GM12891 (cell line): ENCODE results near the gene ERLIN1.
"Not testable (repeated sequence)": the region's sequence is repeated elsewhere in the genome, so short reads cannot be mapped to it uniquely, and the experiment has no call there.

Experiments
- DNase-seq: peaks from one replicate; pipeline ENCODE4 v3.0.0; 2011; ENCODE audit warnings: low spot score; ENCODE audit not compliant: insufficient read length
- FAIRE-seq: peaks from 2 replicates; lab custom pipeline; 2011; peaks lifted over from hg19 to GRCh38; lab: Jason Lieb, UNC
- PAX5 ChIP-seq: IDR thresholded peaks from 2 replicates; pipeline ENCODE4 v1.6.1; 2011; ENCODE audit warnings: low read length, moderate library complexity, mild to moderate bottlenecking; ENCODE audit not compliant: insufficient read depth, severe bottlenecking
- POLR2A ChIP-seq: IDR thresholded peaks from 2 replicates; pipeline ENCODE4 v1.6.1; 2011; ENCODE audit warnings: low read depth, low read length, control low read depth
- POLR2AphosphoS5 ChIP-seq: IDR thresholded peaks from 2 replicates; pipeline ENCODE4 v1.6.1; 2011; ENCODE audit warnings: low read depth, low read length, control low read depth
- POU2F2 ChIP-seq: IDR thresholded peaks from 2 replicates; pipeline ENCODE4 v1.6.1; 2011; ENCODE audit warnings: low read depth, mild to moderate bottlenecking, control low read depth, low read length, moderate library complexity
- SPI1 ChIP-seq: IDR thresholded peaks from 2 replicates; pipeline ENCODE4 v1.6.1; 2011; ENCODE audit warnings: low read depth, low read length, control low read depth
- TAF1 ChIP-seq: IDR thresholded peaks from 2 replicates; pipeline ENCODE4 v1.6.1; 2011; ENCODE audit warnings: low read depth, low read length, control low read depth

The ERLIN1 gene

GRCh38 chr10:100128951-100129350 lies 56.9 kb downstream of the ERLIN1 start:
- no peak for FAIRE-seq
- no peak for DNase-seq
- TF ChIP-seq POLR2AphosphoS5 (no peak), POU2F2 (no peak), PAX5 (no peak), TAF1 (no peak), POLR2A (no peak), SPI1 (no peak)

GRCh38 chr10:100125335-100125734 lies 60.5 kb downstream of the ERLIN1 start:
- FAIRE-seq, DNase-seq: not testable (repeated sequence)
- peak; percentile 55 for TF ChIP-seq SPI1

GRCh38 chr10:100124097-100124496 lies 61.7 kb downstream of the ERLIN1 start:
- FAIRE-seq (no peak), DNase-seq (no peak)
- TF ChIP-seq TAF1 = no peak
- TF ChIP-seq POU2F2 = no peak
- no peak for TF ChIP-seq POLR2AphosphoS5
- TF ChIP-seq SPI1 = no peak
- TF ChIP-seq POLR2A = no peak
- no peak for TF ChIP-seq PAX5

GRCh38 chr10:100122780-100123179 lies 63.0 kb downstream of the ERLIN1 start:
- no peak for DNase-seq
- no peak for FAIRE-seq
- TF ChIP-seq POLR2AphosphoS5 (no peak), TAF1 (no peak), PAX5 (no peak), POU2F2 (no peak), POLR2A (no peak), SPI1 (no peak)

GRCh38 chr10:100120550-100120949 lies 65.3 kb downstream of the ERLIN1 start:
- FAIRE-seq = no peak
- TF ChIP-seq SPI1 (no peak), PAX5 (no peak), POLR2AphosphoS5 (no peak), POU2F2 (no peak), POLR2A (no peak), TAF1 (no peak)
- no peak for DNase-seq

- TF ChIP-seq PAX5 = no peak
- TF ChIP-seq POLR2A = no peak
- FAIRE-seq (no peak), DNase-seq (no peak)
These were observed 66.1 kb downstream of the ERLIN1 start for GRCh38 chr10:100119726-100120125.

- DNase-seq (no peak), FAIRE-seq (no peak)
- TF ChIP-seq POLR2A (no peak), SPI1 (no peak), POLR2AphosphoS5 (no peak), TAF1 (no peak), PAX5 (no peak), POU2F2 (no peak)
These were observed 70.7 kb downstream of the ERLIN1 start for GRCh38 chr10:100114976-100115770.

GRCh38 chr10:100114460-100114859 lies 71.4 kb downstream of the ERLIN1 start:
- TF ChIP-seq PAX5 = no peak
- no peak for TF ChIP-seq TAF1
- no peak for TF ChIP-seq SPI1
- TF ChIP-seq POU2F2 = no peak
- no peak for DNase-seq
- FAIRE-seq = no peak

- DNase-seq = no peak
- FAIRE-seq = no peak
- TF ChIP-seq SPI1 (no peak), PAX5 (no peak), POLR2AphosphoS5 (no peak), POU2F2 (no peak), TAF1 (no peak), POLR2A (no peak)
These were observed 76.2 kb downstream of the ERLIN1 start for GRCh38 chr10:100109670-100110069.

- no peak for FAIRE-seq
- no peak for DNase-seq
- no peak for TF ChIP-seq POLR2A
- no peak for TF ChIP-seq PAX5
- no peak for TF ChIP-seq SPI1
- no peak for TF ChIP-seq POU2F2
- no peak for TF ChIP-seq POLR2AphosphoS5
- TF ChIP-seq TAF1 = no peak
These were observed 79.0 kb downstream of the ERLIN1 start for GRCh38 chr10:100106865-100107264.
